GM21723 (cell line): Measurements from ENCODE around the gene FAIM2.
"Not testable (repeated sequence)": the region's sequence is repeated elsewhere in the genome, so short reads cannot be mapped to it uniquely, and the experiment has no call there.

Experiments
- ATAC-seq: cut with Tn5 transposase; IDR thresholded peaks from one replicate; pipeline ENCODE4 v1.9.1; 2021; ENCODE audit warnings: mild to moderate bottlenecking, moderate library complexity; ENCODE audit not compliant: unreplicated experiment

FAIM2 gene

GRCh38 chr12:49867570-49868341 is 35.9 kb downstream of the FAIM2 start:
- ATAC-seq: no peak

GRCh38 chr12:49866859-49867569 is 36.7 kb downstream of the FAIM2 start:
- ATAC-seq: peak; percentile 52

GRCh38 chr12:49865782-49866135 is 37.9 kb downstream of the FAIM2 start:
- no peak for ATAC-seq

- no peak for ATAC-seq
These were observed 38.5 kb downstream of the FAIM2 start for GRCh38 chr12:49865109-49865781.

- ATAC-seq: no peak
These were observed 39.0 kb downstream of the FAIM2 start for GRCh38 chr12:49864798-49865090.

- no peak for ATAC-seq
These were observed 39.5 kb downstream of the FAIM2 start for GRCh38 chr12:49863946-49864797.

GRCh38 chr12:49860921-49861320 is 42.8 kb downstream of the FAIM2 start:
- ATAC-seq: not testable (repeated sequence)

GRCh38 chr12:49855890-49856289 is 47.8 kb downstream of the FAIM2 start:
- ATAC-seq: not testable (repeated sequence)

GRCh38 chr12:49854976-49855375 is 48.7 kb downstream of the FAIM2 start:
- no peak for ATAC-seq

- no peak for ATAC-seq
These were observed 50.0 kb downstream of the FAIM2 start for GRCh38 chr12:49853671-49854070.

GRCh38 chr12:49847161-49847560 is 56.5 kb downstream of the FAIM2 start:
- ATAC-seq: no peak

- no peak for ATAC-seq
These were observed 57.7 kb downstream of the FAIM2 start for GRCh38 chr12:49846032-49846431.

GRCh38 chr12:49843876-49844437 is 59.7 kb downstream of the FAIM2 start:
- no peak for ATAC-seq

- ATAC-seq: no peak
These were observed 60.3 kb downstream of the FAIM2 start for GRCh38 chr12:49843411-49843810.

GRCh38 chr12:49842519-49843352 is 61.0 kb downstream of the FAIM2 start, which contains the start of gene BCDIN3D:
Gene BCDIN3D, minus strand, starts transcription at chr12:49843106. Its CDS starts 19 bp downstream, at chr12:49843087.
- peak; percentile 75 for ATAC-seq

- no peak for ATAC-seq
These were observed 64.6 kb downstream of the FAIM2 start for GRCh38 chr12:49838973-49839633.

- no peak for ATAC-seq
These were observed 70.8 kb downstream of the FAIM2 start for GRCh38 chr12:49832836-49833421.

GRCh38 chr12:49831717-49832116 is 72.0 kb downstream of the FAIM2 start:
- no peak for ATAC-seq
